Prostate gland (tissue), 2 donors: ENCODE data around the gene DNAH14. TPM values are rescaled to one million over a fixed set of nuclear protein-coding genes. Genes with fewer than 3 reads are reported as not detected.

Source experiments
- DNase-seq: peaks from one replicate; pipeline ENCODE4 v3.0.0-alpha.2; 2019; ENCODE audit warnings: low spot score
- H3K27ac ChIP-seq, 2 donors: fragments of 200-600 bp; sonication (generic); 2 replicates each; pipeline ENCODE4 v1.5.1; 2017 to 2019
- H3K27me3 ChIP-seq: fragments of 200-600 bp; sonication (generic); replicated peaks from 2 replicates; pipeline ENCODE4 v1.5.1; 2019; ENCODE audit not compliant: insufficient read depth
- H3K36me3 ChIP-seq, 2 donors: fragments of 200-600 bp; sonication (generic); 1 replicate in 1 of 2; 2 replicates in 1 of 2; pipeline versions ENCODE4 v1.5.1 to v1.8.1; 2017 to 2019
- H3K4me1 ChIP-seq: fragments of 200-600 bp; sonication (generic); replicated peaks from 2 replicates; pipeline ENCODE4 v1.5.1; 2019
- H3K4me3 ChIP-seq, 2 donors: fragments of 200-600 bp; sonication (generic); 2 replicates each; pipeline ENCODE4 v1.5.1; 2017 to 2019
- H3K9me3 ChIP-seq: fragments of 200-600 bp; sonication (generic); 2 replicates; pipeline ENCODE4 v1.5.1; 2017
- POLR2A ChIP-seq: fragments of 450-650 bp; IDR thresholded peaks from one replicate; pipeline ENCODE4 v1.6.1; 2016; ENCODE audit warnings: antibody characterized with exemption, mild to moderate bottlenecking
- POLR2AphosphoS5 ChIP-seq: sonication (generic); formaldehyde crosslinking; IDR thresholded peaks from one replicate; pipeline ENCODE4 v1.6.1; 2017; ENCODE audit warnings: antibody characterized with exemption
- WGBS: methylation state at CpG from one replicate; pipeline ENCODE4 v1.1.5; 2018; 5-methylcytosine and 5-hydroxymethylcytosine counted together
- intact Hi-C: fragments of 100-400 bp; cut with DNase I; formaldehyde crosslinking; loops from one replicate; pipeline ENCODE4 v1.14.2; 2022
- total RNA-seq, 2 donors: library from RNA; depleted of rRNA; stranded (reverse); fragments of >200 nt; gene quantifications; one replicate each; pipeline ENCODE4 v1.1.0, GENCODE V29; 2016
- TF ChIP-seq, protein P1 (sequence below), 4 experiments: fragments of 200-600 bp in 2 of 4; fragments of 450-650 bp in 2 of 4; sonication (generic) in 2 of 4; IDR thresholded peaks; 1 replicate in 3 of 4; 2 replicates in 1 of 4; pipeline ENCODE4 v1.5.1; 2016 to 2019; ENCODE audit warnings: antibody characterized with exemption in 4 of 4, mild to moderate bottlenecking in 2 of 4, moderate library complexity in 2 of 4

DNAH14 gene
- total RNA-seq, 2 donors from 2014 or later = 16.5 to 26.8 TPM

DNA sequence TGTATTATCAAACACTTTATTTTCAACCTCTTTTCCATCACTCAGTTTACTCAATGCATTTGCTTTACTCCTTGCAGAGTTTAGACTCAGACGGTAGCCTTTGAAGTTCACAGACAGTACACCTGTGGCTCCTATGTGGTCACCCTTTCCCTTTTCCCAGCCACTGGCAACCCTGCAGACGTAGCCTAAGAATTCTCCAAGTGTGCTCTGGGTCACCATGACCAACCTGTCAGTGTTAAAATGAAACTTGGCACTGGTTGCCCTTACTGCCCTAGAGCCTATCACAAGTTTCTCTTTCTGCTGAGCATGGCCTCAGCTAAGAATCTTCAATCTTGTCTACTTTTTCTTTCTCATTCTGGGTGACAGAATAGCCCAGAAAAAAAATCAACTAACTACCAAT lies 25.5 kb upstream of the DNAH14 start:
- no peak overlapping the region for H3K27ac ChIP-seq
- intact Hi-C loops = no loop called here
- no peaks in the 10 kb centered on the region for H3K9me3 ChIP-seq
- no peak for DNase-seq
- no peaks in the 10 kb centered on the region for H3K4me1 ChIP-seq
- H3K4me3 ChIP-seq = no peak overlapping the region
- TF ChIP-seq POLR2AphosphoS5 = no peak
- no peak for TF ChIP-seq POLR2A
- TF ChIP-seq, protein P1, sequence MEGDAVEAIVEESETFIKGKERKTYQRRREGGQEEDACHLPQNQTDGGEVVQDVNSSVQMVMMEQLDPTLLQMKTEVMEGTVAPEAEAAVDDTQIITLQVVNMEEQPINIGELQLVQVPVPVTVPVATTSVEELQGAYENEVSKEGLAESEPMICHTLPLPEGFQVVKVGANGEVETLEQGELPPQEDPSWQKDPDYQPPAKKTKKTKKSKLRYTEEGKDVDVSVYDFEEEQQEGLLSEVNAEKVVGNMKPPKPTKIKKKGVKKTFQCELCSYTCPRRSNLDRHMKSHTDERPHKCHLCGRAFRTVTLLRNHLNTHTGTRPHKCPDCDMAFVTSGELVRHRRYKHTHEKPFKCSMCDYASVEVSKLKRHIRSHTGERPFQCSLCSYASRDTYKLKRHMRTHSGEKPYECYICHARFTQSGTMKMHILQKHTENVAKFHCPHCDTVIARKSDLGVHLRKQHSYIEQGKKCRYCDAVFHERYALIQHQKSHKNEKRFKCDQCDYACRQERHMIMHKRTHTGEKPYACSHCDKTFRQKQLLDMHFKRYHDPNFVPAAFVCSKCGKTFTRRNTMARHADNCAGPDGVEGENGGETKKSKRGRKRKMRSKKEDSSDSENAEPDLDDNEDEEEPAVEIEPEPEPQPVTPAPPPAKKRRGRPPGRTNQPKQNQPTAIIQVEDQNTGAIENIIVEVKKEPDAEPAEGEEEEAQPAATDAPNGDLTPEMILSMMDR (IDR thresholded peaks at IDR 0.05) = no peak
- 74% methylated on average over 2 of the region's 2 CpGs for WGBS
- no peaks in the 10 kb centered on the region for H3K27me3 ChIP-seq
- no peaks in the 10 kb centered on the region for H3K36me3 ChIP-seq

- Histone ChIP-seq H3K4me1 (no peaks in the 10 kb centered on the region), H3K9me3 (no peaks in the 10 kb centered on the region), H3K36me3 (no peaks in the 10 kb centered on the region), H3K27ac (no peak overlapping the region), H3K27me3 (no peaks in the 10 kb centered on the region), H3K4me3 (no peak overlapping the region)
- no peak for DNase-seq
- 94% methylated on average over 1 of the region's 1 CpG for WGBS
- intact Hi-C loops = no loop called here
- TF ChIP-seq, protein P1 (IDR thresholded peaks at IDR 0.05) = no peak
- TF ChIP-seq POLR2AphosphoS5 = no peak
- no peak for TF ChIP-seq POLR2A
These were observed 23.1 kb upstream of the DNAH14 start for GRCh38 chr1:224906340-224906739.

DNA sequence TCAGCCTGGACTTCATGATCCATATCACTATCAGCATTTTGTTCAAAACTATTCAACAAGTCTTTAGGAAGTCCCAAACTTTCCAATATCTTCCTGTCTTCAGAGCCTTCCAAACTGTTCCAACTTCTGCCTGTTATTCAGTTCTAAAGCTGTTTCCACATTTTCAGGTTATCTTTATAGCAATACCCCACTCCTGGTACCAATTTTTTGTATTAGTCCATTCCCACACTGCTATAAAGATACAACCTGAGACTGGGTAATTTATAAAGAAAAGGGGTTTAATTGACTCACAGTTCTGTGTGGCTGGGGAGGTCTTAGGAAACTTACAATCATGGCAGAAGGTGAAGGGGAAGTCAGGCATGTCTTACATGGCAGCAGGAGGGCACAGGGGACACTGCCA lies 18.3 kb upstream of the DNAH14 start:
- no peaks in the 10 kb centered on the region for H3K4me1 ChIP-seq
- H3K27ac ChIP-seq = no peak overlapping the region
- no peak overlapping the region for H3K4me3 ChIP-seq
- DNase-seq = no peak
- intact Hi-C loops = no loop called here
- TF ChIP-seq, protein P1 (IDR thresholded peaks at IDR 0.05) = no peak
- no peak for TF ChIP-seq POLR2AphosphoS5
- TF ChIP-seq POLR2A = no peak
- no peaks in the 10 kb centered on the region for H3K9me3 ChIP-seq
- no peaks in the 10 kb centered on the region for H3K36me3 ChIP-seq
- no peaks in the 10 kb centered on the region for H3K27me3 ChIP-seq

DNA sequence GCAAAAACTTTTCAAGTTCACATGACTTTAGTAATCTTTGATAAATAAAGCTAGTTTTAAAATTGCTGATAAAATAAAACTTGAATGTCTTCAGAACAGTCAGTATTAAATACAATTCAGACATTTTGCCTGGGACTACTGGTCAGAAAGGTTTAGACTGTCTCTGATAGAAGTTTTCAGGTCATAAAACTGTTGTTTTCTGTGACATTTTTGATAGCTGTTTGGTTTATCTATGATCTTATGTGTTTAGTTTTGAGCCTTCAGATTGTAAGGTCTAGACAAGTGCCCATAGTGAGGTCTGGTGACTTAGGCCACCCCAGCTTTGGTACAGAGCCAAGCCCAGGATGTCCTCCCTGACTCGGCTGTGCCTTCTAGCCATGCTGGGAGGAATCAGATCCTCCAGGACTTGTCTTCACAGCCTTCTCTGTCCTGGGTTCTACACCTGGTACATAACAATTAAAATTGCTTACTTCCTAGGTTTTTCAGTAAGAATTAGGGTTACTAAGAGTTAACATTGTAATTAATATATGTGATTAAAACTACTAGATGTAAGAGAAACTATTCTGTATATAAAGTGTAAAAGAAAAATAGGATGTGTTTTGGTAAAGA lies 15.1 kb upstream of the DNAH14 start:
- Histone ChIP-seq H3K4me1 (no peaks in the 10 kb centered on the region), H3K4me3 (no peak overlapping the region), H3K9me3 (no peaks in the 10 kb centered on the region), H3K36me3 (no peaks in the 10 kb centered on the region), H3K27ac (no peak overlapping the region), H3K27me3 (no peaks in the 10 kb centered on the region)
- 96% methylated on average over 1 of the region's 1 CpG for WGBS
- no peak for DNase-seq
- intact Hi-C loops = no loop called here
- TF ChIP-seq POLR2A (no peak), POLR2AphosphoS5 (no peak)
- TF ChIP-seq, protein P1 (IDR thresholded peaks at IDR 0.05) = no peak

DNA sequence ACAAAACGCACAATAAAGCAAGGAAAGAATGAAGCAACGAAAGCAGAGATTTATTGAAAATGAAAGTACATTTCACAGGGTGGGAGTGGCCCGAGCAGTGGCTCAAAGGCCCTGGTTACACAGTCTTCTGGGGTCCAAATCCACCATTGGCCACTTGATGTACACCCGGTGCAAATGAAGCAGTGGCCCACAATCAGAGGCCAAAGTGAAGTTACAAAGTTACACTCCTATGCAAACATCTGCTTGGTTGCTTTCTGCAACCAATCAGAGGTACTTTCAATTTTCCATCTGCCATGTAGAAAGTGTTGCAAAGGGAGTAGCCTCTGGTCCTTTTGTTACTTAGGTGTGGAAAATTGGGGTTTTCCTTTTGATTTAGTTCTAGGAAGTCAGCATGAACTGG lies 10.0 kb upstream of the DNAH14 start:
- DNase-seq = no peak
- H3K27ac ChIP-seq = no peak overlapping the region
- H3K4me3 ChIP-seq = no peak overlapping the region
- H3K36me3 ChIP-seq = no peaks in the 10 kb centered on the region
- H3K27me3 ChIP-seq = no peaks in the 10 kb centered on the region
- intact Hi-C loops = no loop called here
- WGBS = 90% methylated on average over 4 of the region's 4 CpGs
- no peaks in the 10 kb centered on the region for H3K4me1 ChIP-seq
- no peaks in the 10 kb centered on the region for H3K9me3 ChIP-seq
- TF ChIP-seq, protein P1 (IDR thresholded peaks at IDR 0.05) = no peak
- no peak for TF ChIP-seq POLR2AphosphoS5
- TF ChIP-seq POLR2A = no peak
